Keratinocyte (primary cell): ENCODE data around the gene KDM4B. TPM values are rescaled to one million over a fixed set of nuclear protein-coding genes. Genes with fewer than 3 reads are reported as not detected.

ENCODE experiments used
- DNase-seq: peaks from one replicate; pipeline ENCODE4 v3.0.0-alpha.2; 2011; ENCODE audit warnings: low read depth, missing footprints, low spot score
- FAIRE-seq: peaks from 2 replicates; lab custom pipeline; 2011; peaks lifted over from hg19 to GRCh38; lab: Jason Lieb, UNC
- H2AFZ ChIP-seq: 2 replicates; pipeline ENCODE4 v1.6.0; 2012; ENCODE audit warnings: low read length, control low read depth, inconsistent platforms; ENCODE audit not compliant: control insufficient read depth
- H3K27ac ChIP-seq: 2 replicates; pipeline ENCODE4 v1.5.1; 2011; ENCODE audit warnings: low read length; ENCODE audit not compliant: control insufficient read depth, insufficient read depth
- H3K27me3 ChIP-seq: 3 replicates; pipeline ENCODE4 v1.6.0; 2011; ENCODE audit warnings: low read length; ENCODE audit not compliant: control insufficient read depth, insufficient read depth; ENCODE audit errors: extremely low read depth
- H3K36me3 ChIP-seq, 2 experiments: 2 replicates in 1 of 2; 3 replicates in 1 of 2; pipeline ENCODE4 v1.5.1; 2011; ENCODE audit warnings: low read length in 2 of 2, mild to moderate bottlenecking in 1 of 2; ENCODE audit not compliant: control insufficient read depth in 2 of 2, insufficient read depth in 2 of 2; ENCODE audit errors: extremely low read depth in 1 of 2
- H3K4me1 ChIP-seq: 3 replicates; pipeline ENCODE4 v1.5.1; 2011; ENCODE audit warnings: low read length; ENCODE audit not compliant: control insufficient read depth, insufficient read depth; ENCODE audit errors: extremely low read depth
- H3K4me2 ChIP-seq: 3 replicates; pipeline ENCODE4 v1.6.0; 2011; ENCODE audit warnings: low read depth, low read length; ENCODE audit not compliant: control insufficient read depth, insufficient read depth; ENCODE audit errors: extremely low read depth
- H3K4me3 ChIP-seq, 3 experiments: fragments of 200-600 bp in 1 of 3; sonication (generic) in 1 of 3; 2 replicates in 2 of 3; 3 replicates in 1 of 3; pipeline ENCODE4 v1.5.1; 2011 to 2016; ENCODE audit warnings: low read length in 3 of 3, mild to moderate bottlenecking in 3 of 3, control low read depth in 2 of 3, inconsistent platforms in 1 of 3, low read depth in 1 of 3, mixed read lengths in 1 of 3, mixed run types in 1 of 3, moderate library complexity in 1 of 3; ENCODE audit not compliant: control insufficient read depth in 2 of 3, insufficient read depth in 2 of 3; ENCODE audit errors: extremely low read depth in 1 of 3
- H3K79me2 ChIP-seq: 2 replicates; pipeline ENCODE4 v1.6.0; 2012; ENCODE audit warnings: low read length; ENCODE audit not compliant: control insufficient read depth, insufficient read depth
- H3K9ac ChIP-seq: 3 replicates; pipeline ENCODE4 v1.6.0; 2011; ENCODE audit warnings: low read length; ENCODE audit not compliant: control insufficient read depth, insufficient read depth; ENCODE audit errors: extremely low read depth
- H3K9me1 ChIP-seq: 3 replicates; pipeline ENCODE4 v1.6.0; 2011; ENCODE audit warnings: low read length; ENCODE audit not compliant: control insufficient read depth, insufficient read depth; ENCODE audit errors: extremely low read depth
- H3K9me3 ChIP-seq: 2 replicates; pipeline ENCODE4 v1.5.1; 2012; ENCODE audit warnings: low read depth, low read length; ENCODE audit not compliant: control insufficient read depth
- H4K20me1 ChIP-seq: 3 replicates; pipeline ENCODE4 v1.6.0; 2011; ENCODE audit warnings: low read length; ENCODE audit not compliant: control insufficient read depth, insufficient read depth; ENCODE audit errors: extremely low read depth
- EZH2 ChIP-seq: IDR thresholded peaks from one replicate; pipeline ENCODE4 v1.6.1; 2012; ENCODE audit warnings: inconsistent platforms, mild to moderate bottlenecking, low read length, moderate library complexity
- dilution Hi-C: fragments of 300-500 bp; cut with MboI; formaldehyde crosslinking; loops from one replicate; pipeline ENCODE4 v1.7.0; 2020; ENCODE audit warnings: low sequenced_read_pairs; ENCODE audit not compliant: extremely low pct_ligation_motif_present
- polyA minus RNA-seq, 3 experiments: library from RNA; depleted of rRNA, polyadenylated mRNA; stranded (reverse); fragments of >200 nt; gene quantifications; 1 replicate in 1 of 3; 2 replicates in 1 of 3; 3 replicates in 1 of 3; pipeline ENCODE4 v1.2.3, GENCODE V29; 2011
- polyA plus RNA-seq, 5 experiments: library from polyadenylated mRNA; depleted of rRNA in 3 of 5; stranded (reverse) in 3 of 5; stranded (forward) in 1 of 5; unstranded in 1 of 5; fragments of >200 nt; gene quantifications; 1 replicate in 1 of 5; 2 replicates in 3 of 5; 3 replicates in 1 of 5; pipeline versions ENCODE4 v1.2.1 to v1.2.3, GENCODE V29; 2011 to 2012; ENCODE audit warnings: missing spikeins in 2 of 5, low read depth in 1 of 5, low replicate concordance in 1 of 5
- TF ChIP-seq, protein P1 (sequence below), 3 experiments: IDR thresholded peaks in 1 of 3; conservative IDR thresholded peaks in 1 of 3; optimal IDR thresholded peaks in 1 of 3; 2 replicates in 2 of 3; 3 replicates in 1 of 3; pipeline versions ENCODE3 to v1.5.1; 2011; ENCODE audit warnings: low read length in 3 of 3, mild to moderate bottlenecking in 3 of 3, moderate library complexity in 2 of 3, control low read depth in 1 of 3, inconsistent platforms in 1 of 3; ENCODE audit not compliant: insufficient read depth in 2 of 3; ENCODE audit errors: extremely low read depth in 1 of 3

The KDM4B gene
- polyA plus RNA-seq: 6.0 to 8.9 TPM (median 6.2 TPM) in 3 replicates
- polyA plus RNA-seq (2011; ENCODE audit: low read depth): 4.4 TPM
- polyA plus RNA-seq (2011; cell fraction: cytosol; rRNA removed): 3.6 and 6.2 TPM in 2 replicates
- polyA plus RNA-seq (2011; cell fraction: nucleus; rRNA removed): 15.4 and 21.1 TPM in 2 replicates
- polyA plus RNA-seq (2012; ENCODE audit: low replicate concordance): 11.5 and 11.8 TPM in 2 replicates
- polyA minus RNA-seq: 17.1 to 21.4 TPM (median 19.6 TPM) in 3 replicates
- 27.8 TPM for polyA minus RNA-seq (2011; cell fraction: cytosol; rRNA and poly(A)+ RNA removed)
- 33.1 and 43.6 TPM in 2 replicates for polyA minus RNA-seq (2011; cell fraction: nucleus; rRNA and poly(A)+ RNA removed)

- peak within 1 kb of the TSS; percentile 89 for H2AFZ ChIP-seq
- peak within 1 kb of the TSS; percentile 100 for H3K4me2 ChIP-seq
- FAIRE-seq: peak; percentile 46
- H3K4me3 ChIP-seq: peak within 1 kb of the TSS; percentile 73 to 90 (median 85)
- peak; percentile 93 for DNase-seq
- H3K36me3 ChIP-seq: no peaks in the 10 kb centered on the region
- dilution Hi-C loops: no loop called here
- peak within 1 kb of the TSS; percentile 75 for H3K9ac ChIP-seq
- no peaks in the 10 kb centered on the region for H3K27me3 ChIP-seq
- no peak for TF ChIP-seq EZH2
- TF ChIP-seq, protein P1, sequence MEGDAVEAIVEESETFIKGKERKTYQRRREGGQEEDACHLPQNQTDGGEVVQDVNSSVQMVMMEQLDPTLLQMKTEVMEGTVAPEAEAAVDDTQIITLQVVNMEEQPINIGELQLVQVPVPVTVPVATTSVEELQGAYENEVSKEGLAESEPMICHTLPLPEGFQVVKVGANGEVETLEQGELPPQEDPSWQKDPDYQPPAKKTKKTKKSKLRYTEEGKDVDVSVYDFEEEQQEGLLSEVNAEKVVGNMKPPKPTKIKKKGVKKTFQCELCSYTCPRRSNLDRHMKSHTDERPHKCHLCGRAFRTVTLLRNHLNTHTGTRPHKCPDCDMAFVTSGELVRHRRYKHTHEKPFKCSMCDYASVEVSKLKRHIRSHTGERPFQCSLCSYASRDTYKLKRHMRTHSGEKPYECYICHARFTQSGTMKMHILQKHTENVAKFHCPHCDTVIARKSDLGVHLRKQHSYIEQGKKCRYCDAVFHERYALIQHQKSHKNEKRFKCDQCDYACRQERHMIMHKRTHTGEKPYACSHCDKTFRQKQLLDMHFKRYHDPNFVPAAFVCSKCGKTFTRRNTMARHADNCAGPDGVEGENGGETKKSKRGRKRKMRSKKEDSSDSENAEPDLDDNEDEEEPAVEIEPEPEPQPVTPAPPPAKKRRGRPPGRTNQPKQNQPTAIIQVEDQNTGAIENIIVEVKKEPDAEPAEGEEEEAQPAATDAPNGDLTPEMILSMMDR (optimal IDR thresholded peaks at IDR 0.05 in 1 of 3, IDR thresholded peaks at IDR 0.05 in 1 of 3, conservative IDR thresholded peaks at IDR 0.05 in 1 of 3; ENCODE audit: extremely low read depth in 1 of 3, insufficient read depth in 2 of 3, low read length in 3 of 3): no peak
- H3K9me1 ChIP-seq: peaks cover 5% of the 10 kb centered on the region
- H3K27ac ChIP-seq: peak within 1 kb of the TSS; percentile 62
- H3K79me2 ChIP-seq: peaks cover 41% of the 10 kb centered on the region
- H3K4me1 ChIP-seq: peaks cover 36% of the 10 kb centered on the region
- H3K9me3 ChIP-seq: no peaks in the 10 kb centered on the region
- H4K20me1 ChIP-seq: peaks cover 10% of the 10 kb centered on the region
Measured at GRCh38 chr19:4968462-4969291, at the start of gene KDM4B. TSS of gene KDM4B (plus strand) at chr19:4969113. CDS start at chr19:5032891, 63,778 bp downstream.

- no peak for FAIRE-seq
- Histone ChIP-seq H3K79me2 (peaks cover 70% of the 10 kb centered on the region), H2AFZ (no peak overlapping the region), H3K27me3 (no peaks in the 10 kb centered on the region), H3K9ac (no peak overlapping the region), H3K4me2 (no peak overlapping the region), H4K20me1 (peaks cover 2% of the 10 kb centered on the region), H3K27ac (no peak overlapping the region), H3K4me1 (no peaks in the 10 kb centered on the region), H3K4me3 (no peak overlapping the region), H3K36me3 (peaks cover 0 to 14% of the 10 kb centered on the region in 2 experiments), H3K9me3 (no peaks in the 10 kb centered on the region), H3K9me1 (no peaks in the 10 kb centered on the region)
- dilution Hi-C loops: no loop called here
- TF ChIP-seq EZH2: no peak
- TF ChIP-seq, protein P1 (optimal IDR thresholded peaks at IDR 0.05 in 1 of 3, IDR thresholded peaks at IDR 0.05 in 1 of 3, conservative IDR thresholded peaks at IDR 0.05 in 1 of 3; ENCODE audit: extremely low read depth in 1 of 3, insufficient read depth in 2 of 3, low read length in 3 of 3): no peak
- DNase-seq: no peak
Measured at GRCh38 chr19:4922530-4923275, 46.2 kb upstream of the KDM4B start.
